Activated naive CD8-positive, alpha-beta T cell treated with anti-CD3 and anti-CD28 coated beads for 36 hours (primary cell): ENCODE measurements around the gene MCTP1. TPM values are rescaled to one million over a fixed set of nuclear protein-coding genes. Genes with fewer than 3 reads are reported as not detected.

Source experiments
- DNase-seq: peaks from one replicate; pipeline ENCODE4 v3.0.0; 2021
- H3K27ac Mint-ChIP-seq: one replicate; pipeline ENCODE4 v1.8.0; 2022; ENCODE audit warnings: mild to moderate bottlenecking, moderate library complexity, mixed read lengths
- H3K27me3 Mint-ChIP-seq: one replicate; pipeline ENCODE4 v1.8.0; 2022; ENCODE audit warnings: mild to moderate bottlenecking, mixed read lengths
- H3K36me3 Mint-ChIP-seq: one replicate; pipeline ENCODE4 v1.8.0; 2021; ENCODE audit warnings: mild to moderate bottlenecking, mixed read lengths
- H3K4me1 Mint-ChIP-seq: one replicate; pipeline ENCODE4 v1.8.0; 2021; ENCODE audit warnings: mixed read lengths
- H3K4me3 Mint-ChIP-seq: one replicate; pipeline ENCODE4 v1.8.0; 2022; ENCODE audit warnings: mild to moderate bottlenecking, moderate library complexity, mixed read lengths
- H3K9me3 Mint-ChIP-seq: one replicate; pipeline ENCODE4 v1.8.0; 2022; ENCODE audit warnings: mixed read lengths
- total RNA-seq, 2 experiments: library from RNA; stranded (reverse); gene quantifications; one replicate each; pipeline ENCODE4 v1.2.3, GENCODE V29; 2021

The MCTP1 gene
- total RNA-seq, 2 experiments from 2014 or later: 1.1 to 1.3 TPM

GRCh38 chr5:94761786-94762185 lies 523.1 kb downstream of the MCTP1 start:
- Mint-ChIP-seq H3K27me3 (peaks cover 3% of the 10 kb centered on the region), H3K4me3 (no peak overlapping the region), H3K36me3 (peaks cover 2% of the 10 kb centered on the region), H3K9me3 (no peaks in the 10 kb centered on the region), H3K4me1 (no peaks in the 10 kb centered on the region), H3K27ac (no peak overlapping the region)
- no peak for DNase-seq

- Mint-ChIP-seq H3K27ac (no peak overlapping the region), H3K9me3 (no peaks in the 10 kb centered on the region), H3K27me3 (peaks cover 3% of the 10 kb centered on the region), H3K4me3 (no peak overlapping the region), H3K4me1 (no peaks in the 10 kb centered on the region), H3K36me3 (peaks cover 2% of the 10 kb centered on the region)
- DNase-seq: no peak
Measured at GRCh38 chr5:94761055-94761454, 523.8 kb downstream of the MCTP1 start.

GRCh38 chr5:94759961-94760360 lies 524.9 kb downstream of the MCTP1 start:
- Mint-ChIP-seq H3K9me3 (no peaks in the 10 kb centered on the region), H3K4me3 (no peak overlapping the region), H3K27me3 (peaks cover 3% of the 10 kb centered on the region), H3K36me3 (peaks cover 2% of the 10 kb centered on the region), H3K4me1 (no peaks in the 10 kb centered on the region), H3K27ac (no peak overlapping the region)
- DNase-seq: no peak

- H3K36me3 Mint-ChIP-seq: no peaks in the 10 kb centered on the region
- no peak for DNase-seq
Measured at GRCh38 chr5:94759022-94759421, 525.9 kb downstream of the MCTP1 start.

GRCh38 chr5:94754824-94755223 lies 530.1 kb downstream of the MCTP1 start:
- no peaks in the 10 kb centered on the region for H3K27me3 Mint-ChIP-seq
- H3K4me3 Mint-ChIP-seq: no peak overlapping the region
- no peaks in the 10 kb centered on the region for H3K9me3 Mint-ChIP-seq
- H3K27ac Mint-ChIP-seq: no peak overlapping the region
- H3K4me1 Mint-ChIP-seq: no peaks in the 10 kb centered on the region
- no peaks in the 10 kb centered on the region for H3K36me3 Mint-ChIP-seq
- DNase-seq: no peak

More at GRCh38 chr5:94759022-94759421, 525.9 kb downstream of the MCTP1 start:
- H3K27ac Mint-ChIP-seq: no peak overlapping the region
- no peaks in the 10 kb centered on the region for H3K9me3 Mint-ChIP-seq
- no peaks in the 10 kb centered on the region for H3K4me1 Mint-ChIP-seq
- H3K4me3 Mint-ChIP-seq: no peak overlapping the region
- no peaks in the 10 kb centered on the region for H3K27me3 Mint-ChIP-seq

GRCh38 chr5:94751460-94751859 lies 533.4 kb downstream of the MCTP1 start:
- Mint-ChIP-seq H3K4me1 (peaks cover 9% of the 10 kb centered on the region), H3K4me3 (no peak overlapping the region), H3K27ac (no peak overlapping the region), H3K9me3 (no peaks in the 10 kb centered on the region), H3K36me3 (no peaks in the 10 kb centered on the region), H3K27me3 (no peaks in the 10 kb centered on the region)
- DNase-seq: no peak

- Mint-ChIP-seq H3K4me3 (no peak overlapping the region), H3K27ac (no peak overlapping the region)
Measured at GRCh38 chr5:94750681-94751080, 534.2 kb downstream of the MCTP1 start.

GRCh38 chr5:94749042-94749441 lies 535.9 kb downstream of the MCTP1 start:
- H3K9me3 Mint-ChIP-seq: no peaks in the 10 kb centered on the region

More at GRCh38 chr5:94750681-94751080, 534.2 kb downstream of the MCTP1 start:
- Mint-ChIP-seq H3K4me1 (peaks cover 16% of the 10 kb centered on the region), H3K27me3 (no peaks in the 10 kb centered on the region), H3K9me3 (no peaks in the 10 kb centered on the region), H3K36me3 (no peaks in the 10 kb centered on the region)
- DNase-seq: no peak

GRCh38 chr5:94748212-94748611 lies 536.7 kb downstream of the MCTP1 start:
- no peaks in the 10 kb centered on the region for H3K9me3 Mint-ChIP-seq
- no peaks in the 10 kb centered on the region for H3K36me3 Mint-ChIP-seq
- peaks cover under 1% of the 10 kb centered on the region for H3K27me3 Mint-ChIP-seq
- H3K27ac Mint-ChIP-seq: no peak overlapping the region
- peaks cover 16% of the 10 kb centered on the region for H3K4me1 Mint-ChIP-seq
- DNase-seq: no peak
- H3K4me3 Mint-ChIP-seq: no peak overlapping the region

More at GRCh38 chr5:94749042-94749441, 535.9 kb downstream of the MCTP1 start:
- H3K27me3 Mint-ChIP-seq: no peaks in the 10 kb centered on the region
- peaks cover 16% of the 10 kb centered on the region for H3K4me1 Mint-ChIP-seq
- DNase-seq: no peak
- H3K36me3 Mint-ChIP-seq: no peaks in the 10 kb centered on the region
- H3K4me3 Mint-ChIP-seq: no peak overlapping the region
- no peak overlapping the region for H3K27ac Mint-ChIP-seq

GRCh38 chr5:94747371-94747770 lies 537.5 kb downstream of the MCTP1 start:
- Mint-ChIP-seq H3K27ac (no peak overlapping the region), H3K4me1 (peaks cover 16% of the 10 kb centered on the region), H3K27me3 (peaks cover 6% of the 10 kb centered on the region), H3K36me3 (no peaks in the 10 kb centered on the region), H3K4me3 (no peak overlapping the region), H3K9me3 (no peaks in the 10 kb centered on the region)
- DNase-seq: no peak

GRCh38 chr5:94746731-94747124 lies 538.2 kb downstream of the MCTP1 start:
- Mint-ChIP-seq H3K4me1 (peaks cover 16% of the 10 kb centered on the region), H3K36me3 (no peaks in the 10 kb centered on the region), H3K27ac (no peak overlapping the region), H3K27me3 (peaks cover 6% of the 10 kb centered on the region), H3K4me3 (no peak overlapping the region), H3K9me3 (no peaks in the 10 kb centered on the region)
- no peak for DNase-seq

GRCh38 chr5:94745786-94746730 lies 538.8 kb downstream of the MCTP1 start:
- Mint-ChIP-seq H3K4me3 (no peak overlapping the region), H3K27ac (no peak overlapping the region), H3K27me3 (peaks cover 6% of the 10 kb centered on the region), H3K36me3 (no peaks in the 10 kb centered on the region), H3K9me3 (no peaks in the 10 kb centered on the region), H3K4me1 (peaks cover 16% of the 10 kb centered on the region)
- DNase-seq: no peak

GRCh38 chr5:94744906-94745305 lies 540.0 kb downstream of the MCTP1 start:
- H3K27me3 Mint-ChIP-seq: peaks cover 6% of the 10 kb centered on the region
- no peak for DNase-seq
- H3K36me3 Mint-ChIP-seq: no peaks in the 10 kb centered on the region
- no peak overlapping the region for H3K27ac Mint-ChIP-seq
- peaks cover 16% of the 10 kb centered on the region for H3K4me1 Mint-ChIP-seq
- no peaks in the 10 kb centered on the region for H3K9me3 Mint-ChIP-seq
- H3K4me3 Mint-ChIP-seq: no peak overlapping the region

- no peak overlapping the region for H3K27ac Mint-ChIP-seq
- H3K4me1 Mint-ChIP-seq: peaks cover 7% of the 10 kb centered on the region
- H3K27me3 Mint-ChIP-seq: peaks cover 6% of the 10 kb centered on the region
- no peaks in the 10 kb centered on the region for H3K36me3 Mint-ChIP-seq
- no peak overlapping the region for H3K4me3 Mint-ChIP-seq
- H3K9me3 Mint-ChIP-seq: no peaks in the 10 kb centered on the region
- DNase-seq: no peak
Measured at GRCh38 chr5:94742852-94743251, 542.0 kb downstream of the MCTP1 start.

- DNase-seq: no peak
- Mint-ChIP-seq H3K27me3 (peaks cover 6% of the 10 kb centered on the region), H3K4me1 (no peaks in the 10 kb centered on the region), H3K4me3 (no peak overlapping the region), H3K36me3 (no peaks in the 10 kb centered on the region), H3K9me3 (no peaks in the 10 kb centered on the region), H3K27ac (no peak overlapping the region)
Measured at GRCh38 chr5:94740286-94740685, 544.6 kb downstream of the MCTP1 start.

GRCh38 chr5:94736498-94736897 lies 548.4 kb downstream of the MCTP1 start:
- Mint-ChIP-seq H3K27ac (no peak overlapping the region), H3K4me3 (no peak overlapping the region), H3K4me1 (no peaks in the 10 kb centered on the region), H3K9me3 (no peaks in the 10 kb centered on the region), H3K27me3 (no peaks in the 10 kb centered on the region), H3K36me3 (no peaks in the 10 kb centered on the region)
- no peak for DNase-seq
